GM18870 (cell line): ENCODE data around the gene GRK4.

Experiments used
- ATAC-seq: cut with Tn5 transposase; IDR thresholded peaks from one replicate; pipeline ENCODE4 v1.9.1; 2021; ENCODE audit warnings: moderate library complexity; ENCODE audit not compliant: unreplicated experiment

Gene GRK4

GRCh38 chr4:3067473-3068001 is 104.2 kb downstream of the GRK4 start:
- ATAC-seq = no peak

- no peak for ATAC-seq
These were observed 106.4 kb downstream of the GRK4 start for GRCh38 chr4:3069661-3070199.

GRCh38 chr4:3070709-3071500 is 107.5 kb downstream of the GRK4 start:
- no peak for ATAC-seq

- ATAC-seq = no peak
These were observed 108.4 kb downstream of the GRK4 start for GRCh38 chr4:3071811-3072210.

- ATAC-seq = no peak
These were observed 110.0 kb downstream of the GRK4 start for GRCh38 chr4:3073158-3074077.

- ATAC-seq = peak; percentile 51
These were observed 110.9 kb downstream of the GRK4 start, which contains the start of the genes HTT and HTT-AS for GRCh38 chr4:3074078-3074845. TSS of gene HTT (plus strand) at chr4:3074681. CDS start at chr4:3074826, 145 bp downstream. TSS of gene HTT-AS (minus strand) at chr4:3074538.

- ATAC-seq = peak; percentile 0
These were observed 111.7 kb downstream of the GRK4 start for GRCh38 chr4:3074846-3075651.

GRCh38 chr4:3075652-3075981 is 112.2 kb downstream of the GRK4 start:
- no peak for ATAC-seq

GRCh38 chr4:3077796-3078195 is 114.4 kb downstream of the GRK4 start:
- ATAC-seq = no peak

- peak; percentile 30 for ATAC-seq
These were observed 116.3 kb downstream of the GRK4 start for GRCh38 chr4:3079694-3080123.

GRCh38 chr4:3082925-3083515 is 119.6 kb downstream of the GRK4 start:
- ATAC-seq = no peak

- ATAC-seq = no peak
These were observed 120.4 kb downstream of the GRK4 start for GRCh38 chr4:3083732-3084131.

GRCh38 chr4:3085948-3086670 is 122.7 kb downstream of the GRK4 start:
- no peak for ATAC-seq

GRCh38 chr4:3087115-3087797 is 123.9 kb downstream of the GRK4 start:
- no peak for ATAC-seq
